GM23338 (cell line): ENCODE data around the gene CBFA2T3. TPM values are rescaled to one million over a fixed set of nuclear protein-coding genes. Genes with fewer than 3 reads are reported as not detected.

Source experiments
- ATAC-seq: fragments of 200-7000 bp; cut with Tn5 transposase; 3 replicates; pipeline ENCODE4 v1.9.1; 2020
- DNase-seq: peaks from one replicate; pipeline ENCODE4 v3.0.0-alpha.2; 2015; ENCODE audit warnings: low spot score
- H2AFZ ChIP-seq: fragments of 200-600 bp; sonication (generic); 2 replicates; pipeline ENCODE4 v1.8.0; 2016; ENCODE audit warnings: antibody characterized with exemption, mild to moderate bottlenecking, moderate library complexity
- H3F3A ChIP-seq: fragments of 200-600 bp; sonication (generic); replicated peaks from 2 replicates; pipeline ENCODE4 v1.8.0; 2017; ENCODE audit warnings: antibody characterized with exemption, mixed run types, low read depth
- H3K27ac ChIP-seq: fragments of 200-600 bp; sonication (generic); 2 replicates; pipeline ENCODE4 v1.6.1; 2016; ENCODE audit warnings: low read depth
- H3K27me3 ChIP-seq: fragments of 200-600 bp; sonication (generic); 2 replicates; pipeline ENCODE4 v1.8.0; 2016; ENCODE audit warnings: mild to moderate bottlenecking, mixed run types, moderate library complexity; ENCODE audit not compliant: insufficient read depth
- H3K36me3 ChIP-seq: fragments of 200-600 bp; sonication (generic); 2 replicates; pipeline ENCODE4 v1.8.0; 2016; ENCODE audit warnings: mild to moderate bottlenecking; ENCODE audit not compliant: insufficient read depth
- H3K4me1 ChIP-seq: fragments of 200-600 bp; sonication (generic); 2 replicates; pipeline ENCODE4 v1.8.0; 2016; ENCODE audit warnings: mild to moderate bottlenecking, moderate library complexity; ENCODE audit not compliant: insufficient read depth
- H3K4me2 ChIP-seq: fragments of 200-600 bp; sonication (generic); 2 replicates; pipeline ENCODE4 v1.7.1; 2017; ENCODE audit warnings: mixed run types
- H3K4me3 ChIP-seq: fragments of 200-600 bp; sonication (generic); 2 replicates; pipeline ENCODE4 v1.6.1; 2016; ENCODE audit warnings: mixed run types
- H3K79me2 ChIP-seq: fragments of 200-600 bp; sonication (generic); replicated peaks from 2 replicates; pipeline ENCODE4 v1.8.0; 2017; ENCODE audit warnings: mild to moderate bottlenecking; ENCODE audit not compliant: insufficient read depth
- H3K9me2 ChIP-seq: fragments of 200-600 bp; sonication (generic); 2 replicates; pipeline ENCODE4 v1.8.0; 2017; ENCODE audit not compliant: insufficient read depth
- H4K20me1 ChIP-seq: fragments of 200-600 bp; sonication (generic); replicated peaks from 2 replicates; pipeline ENCODE4 v1.8.0; 2017; ENCODE audit warnings: mild to moderate bottlenecking; ENCODE audit not compliant: insufficient read depth
- H3K27ac Mint-ChIP-seq: 2 replicates; pipeline ENCODE4 v1.8.0; 2020; ENCODE audit warnings: inconsistent platforms, mild to moderate bottlenecking, moderate library complexity, mixed read lengths
- H3K27me3 Mint-ChIP-seq: 3 replicates; pipeline ENCODE4 v1.8.0; 2022; ENCODE audit warnings: low read depth, mild to moderate bottlenecking, moderate library complexity, mixed read lengths, inconsistent platforms; ENCODE audit not compliant: insufficient read depth, poor library complexity
- H3K36me3 Mint-ChIP-seq: 3 replicates; pipeline ENCODE4 v1.8.0; 2021; ENCODE audit warnings: low read depth, mild to moderate bottlenecking, inconsistent platforms, moderate library complexity, mixed read lengths
- H3K4me1 Mint-ChIP-seq: 3 replicates; pipeline ENCODE4 v1.8.0; 2020; ENCODE audit warnings: mild to moderate bottlenecking, inconsistent platforms, mixed read lengths
- H3K4me3 Mint-ChIP-seq: 3 replicates; pipeline ENCODE4 v1.8.0; 2021; ENCODE audit warnings: moderate library complexity, mild to moderate bottlenecking, inconsistent platforms, mixed read lengths
- H3K9me3 Mint-ChIP-seq: 3 replicates; pipeline ENCODE4 v1.8.0; 2020; ENCODE audit warnings: moderate library complexity, mild to moderate bottlenecking, inconsistent platforms, mixed read lengths
- ETS1 ChIP-seq: IDR thresholded peaks from 2 replicates; pipeline ENCODE4 v1.6.1; 2016; ENCODE audit warnings: antibody characterized with exemption
- EZH2 ChIP-seq: fragments of 200-600 bp; sonication (generic); IDR thresholded peaks from one replicate; pipeline ENCODE4 v1.8.0; 2017; ENCODE audit warnings: antibody characterized with exemption, mild to moderate bottlenecking, low read depth; ENCODE audit not compliant: unreplicated experiment
- ZNF462 ChIP-seq: fragments of 250-450 bp; sonication (Bioruptor Pico); IDR thresholded peaks from 2 replicates; pipeline ENCODE4 v1.5.0; 2020; ENCODE audit warnings: mild to moderate bottlenecking, moderate library complexity
- polyA plus RNA-seq: library from polyadenylated mRNA; unstranded; fragments of >200 nt; fragmentation: Nextera tagmentation; extraction: Ambion mirVana; gene quantifications from 2 replicates; pipeline ENCODE4 v1.2.1, GENCODE V29; 2016
- total RNA-seq: library from RNA; depleted of rRNA; stranded (reverse); fragments of >200 nt; shearing (Covaris generic); gene quantifications from 2 replicates; pipeline ENCODE4 v1.2.3, GENCODE V29; 2014

CBFA2T3 gene
- total and polyA plus RNA-seq, 2 experiments from 2014 or later, result 0.87 to 1.5 TPM

- no peak for TF ChIP-seq ETS1
Measured at GRCh38 chr16:88928405-88929090, 48.5 kb downstream of the CBFA2T3 start (continued).

GRCh38 chr16:88927661-88928060, 49.3 kb downstream of the CBFA2T3 start:
- no peak overlapping the region for H3K4me3 ChIP-seq
- no peaks in the 10 kb centered on the region for H3K79me2 ChIP-seq
- H3K27ac ChIP-seq, result no peak overlapping the region
- H3K4me1 Mint-ChIP-seq, result peaks cover 20% of the 10 kb centered on the region; the same call in 2 of the 3 replicates
- H3K9me2 ChIP-seq, result no peaks in the 10 kb centered on the region
- ATAC-seq (no peak), DNase-seq (no peak)
- no peak overlapping the region for H2AFZ ChIP-seq
- H3K4me2 ChIP-seq, result no peak overlapping the region
- H3K27ac Mint-ChIP-seq, result no peak overlapping the region
- H3K4me1 ChIP-seq, result no peaks in the 10 kb centered on the region
- H3K36me3 Mint-ChIP-seq, result no peaks in the 10 kb centered on the region
- TF ChIP-seq EZH2, result no peak
- TF ChIP-seq ZNF462 (CRISPR knock-in tag), result no peak
- TF ChIP-seq ETS1, result no peak
- H3K27me3 Mint-ChIP-seq, result peaks cover 10% of the 10 kb centered on the region
- H4K20me1 ChIP-seq, result no peaks in the 10 kb centered on the region
- H3K4me3 Mint-ChIP-seq, result no peak overlapping the region
- peaks cover 6% of the 10 kb centered on the region for H3K9me3 Mint-ChIP-seq
- no peaks in the 10 kb centered on the region for H3F3A ChIP-seq
- no peaks in the 10 kb centered on the region for H3K36me3 ChIP-seq
- H3K27me3 ChIP-seq, result no peaks in the 10 kb centered on the region
